IMR-90 (cell line): ENCODE data around the gene DNM3.

Source experiments
- BHLHE40 ChIP-seq: fragments of 150-350 bp; IDR thresholded peaks from 2 replicates; pipeline ENCODE4 v1.6.1; 2016; ENCODE audit warnings: mild to moderate bottlenecking, low read depth, low read length
- CTCF ChIP-seq: conservative IDR thresholded peaks from 2 replicates; pipeline ENCODE4 v1.5.1; 2012; ENCODE audit warnings: mild to moderate bottlenecking, low read depth, low read length, improper control_type of control experiment
- FOS ChIP-seq: fragments of 150-350 bp; IDR thresholded peaks from 2 replicates; pipeline ENCODE4 v1.6.1; 2016; ENCODE audit warnings: low read depth, low read length
- MAFK ChIP-seq: IDR thresholded peaks from 2 replicates; pipeline ENCODE4 v1.6.1; 2012; ENCODE audit warnings: low read depth, low read length, improper control_type of control experiment
- MXI1 ChIP-seq: IDR thresholded peaks from 2 replicates; pipeline ENCODE4 v1.6.1; 2012; ENCODE audit warnings: low read depth, mild to moderate bottlenecking, low read length, moderate library complexity, borderline replicate concordance
- NFE2L2 ChIP-seq: fragments of 150-350 bp; IDR thresholded peaks from 2 replicates; pipeline ENCODE4 v1.6.1; 2016; ENCODE audit warnings: low read depth, mild to moderate bottlenecking, low read length
- POLR2A ChIP-seq: IDR thresholded peaks from 2 replicates; pipeline ENCODE4 v1.6.1; 2012; ENCODE audit warnings: mild to moderate bottlenecking, low read depth, low read length
- RAD21 ChIP-seq: IDR thresholded peaks from 2 replicates; pipeline ENCODE4 v1.6.1; 2012; ENCODE audit warnings: low read length, improper control_type of control experiment
- RCOR1 ChIP-seq: IDR thresholded peaks from 2 replicates; pipeline ENCODE4 v1.6.1; 2012; ENCODE audit warnings: mild to moderate bottlenecking, low read length, improper control_type of control experiment; ENCODE audit not compliant: insufficient replicate concordance
- RFX5 ChIP-seq: IDR thresholded peaks from 2 replicates; pipeline ENCODE4 v1.8.0; 2012; ENCODE audit warnings: low read depth, mild to moderate bottlenecking, low read length, moderate library complexity
- SMC3 ChIP-seq: fragments of 150-350 bp; IDR thresholded peaks from 2 replicates; pipeline ENCODE4 v1.6.1; 2016; ENCODE audit warnings: low read depth, mild to moderate bottlenecking, antibody characterized with exemption, low read length, moderate library complexity
- USF2 ChIP-seq: fragments of 150-350 bp; IDR thresholded peaks from 2 replicates; pipeline ENCODE4 v1.6.1; 2017; ENCODE audit warnings: mild to moderate bottlenecking, antibody characterized with exemption, low read length, low read depth

- TF ChIP-seq POLR2A (no peak), CTCF (no peak), SMC3 (no peak), NFE2L2 (no peak), RFX5 (no peak), RAD21 (no peak), USF2 (no peak), RCOR1 (no peak), FOS (no peak), MXI1 (no peak), BHLHE40 (no peak), MAFK (no peak)
Measured at GRCh38 chr1:172277275-172277674, 436.0 kb downstream of the DNM3 start.
